HEK293 (cell line): ENCODE data around the gene FYB1.

Source experiments
- ZNF112 ChIP-seq: fragments of 450-650 bp; formaldehyde crosslinking; IDR thresholded peaks from 2 replicates; pipeline ENCODE4 v1.5.0; 2017; ENCODE audit warnings: missing biosample characterization, missing genetic modification characterization
- TF ChIP-seq, protein P1 (sequence below): fragments of 450-650 bp; formaldehyde crosslinking; IDR thresholded peaks from 2 replicates; pipeline ENCODE4 v1.5.1; 2016; ENCODE audit warnings: missing biosample characterization, missing genetic modification characterization

DNA sequence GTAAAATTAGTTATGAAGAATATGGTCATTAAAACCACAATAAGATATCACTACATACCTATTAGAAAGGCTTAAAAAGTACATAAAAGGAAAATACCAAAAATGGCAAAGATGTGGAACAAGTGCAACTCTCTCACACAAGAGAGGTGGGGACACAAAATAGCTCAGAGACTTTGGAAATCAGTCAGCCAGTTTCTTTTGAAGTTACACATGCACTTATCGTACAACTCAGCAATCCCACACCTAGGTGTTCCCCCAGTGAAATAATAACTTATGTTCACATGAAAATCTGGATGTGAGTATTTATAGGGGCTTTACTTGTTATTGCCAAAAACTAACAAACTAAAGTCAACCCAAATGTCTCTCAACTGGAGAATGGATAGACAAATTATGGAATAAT, 135.4 kb downstream of the FYB1 start:
- TF ChIP-seq, protein P1, sequence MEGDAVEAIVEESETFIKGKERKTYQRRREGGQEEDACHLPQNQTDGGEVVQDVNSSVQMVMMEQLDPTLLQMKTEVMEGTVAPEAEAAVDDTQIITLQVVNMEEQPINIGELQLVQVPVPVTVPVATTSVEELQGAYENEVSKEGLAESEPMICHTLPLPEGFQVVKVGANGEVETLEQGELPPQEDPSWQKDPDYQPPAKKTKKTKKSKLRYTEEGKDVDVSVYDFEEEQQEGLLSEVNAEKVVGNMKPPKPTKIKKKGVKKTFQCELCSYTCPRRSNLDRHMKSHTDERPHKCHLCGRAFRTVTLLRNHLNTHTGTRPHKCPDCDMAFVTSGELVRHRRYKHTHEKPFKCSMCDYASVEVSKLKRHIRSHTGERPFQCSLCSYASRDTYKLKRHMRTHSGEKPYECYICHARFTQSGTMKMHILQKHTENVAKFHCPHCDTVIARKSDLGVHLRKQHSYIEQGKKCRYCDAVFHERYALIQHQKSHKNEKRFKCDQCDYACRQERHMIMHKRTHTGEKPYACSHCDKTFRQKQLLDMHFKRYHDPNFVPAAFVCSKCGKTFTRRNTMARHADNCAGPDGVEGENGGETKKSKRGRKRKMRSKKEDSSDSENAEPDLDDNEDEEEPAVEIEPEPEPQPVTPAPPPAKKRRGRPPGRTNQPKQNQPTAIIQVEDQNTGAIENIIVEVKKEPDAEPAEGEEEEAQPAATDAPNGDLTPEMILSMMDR (tag by site-specific recombination), result no peak
- no peak for TF ChIP-seq ZNF112
